ENCODE data around the gene MYL4.
A peak's percentile ranks its signal among the peaks of the same experiment; 100 is the strongest.

MYL4 gene

GRCh38 chr17:47252209-47252608, 43.1 kb downstream of the MYL4 start:
- Histone ChIP-seq H3K27me3 (ENCODE audit: insufficient read depth, poor library complexity, severe bottlenecking) (peaks cover 25% of the 10 kb centered on the region), H3K27ac (replicated peaks) (no peak overlapping the region), H3K4me3 (replicated peaks; ENCODE audit: insufficient read depth, low read length) (no peak overlapping the region)
- no peak for DNase-seq (ENCODE audit: low read depth in 1 of 2, low spot score in 1 of 2)
- TF ChIP-seq POLR2AphosphoS5 (IDR thresholded peaks at IDR 0.05; ENCODE audit: low read depth), result no peak

DNA sequence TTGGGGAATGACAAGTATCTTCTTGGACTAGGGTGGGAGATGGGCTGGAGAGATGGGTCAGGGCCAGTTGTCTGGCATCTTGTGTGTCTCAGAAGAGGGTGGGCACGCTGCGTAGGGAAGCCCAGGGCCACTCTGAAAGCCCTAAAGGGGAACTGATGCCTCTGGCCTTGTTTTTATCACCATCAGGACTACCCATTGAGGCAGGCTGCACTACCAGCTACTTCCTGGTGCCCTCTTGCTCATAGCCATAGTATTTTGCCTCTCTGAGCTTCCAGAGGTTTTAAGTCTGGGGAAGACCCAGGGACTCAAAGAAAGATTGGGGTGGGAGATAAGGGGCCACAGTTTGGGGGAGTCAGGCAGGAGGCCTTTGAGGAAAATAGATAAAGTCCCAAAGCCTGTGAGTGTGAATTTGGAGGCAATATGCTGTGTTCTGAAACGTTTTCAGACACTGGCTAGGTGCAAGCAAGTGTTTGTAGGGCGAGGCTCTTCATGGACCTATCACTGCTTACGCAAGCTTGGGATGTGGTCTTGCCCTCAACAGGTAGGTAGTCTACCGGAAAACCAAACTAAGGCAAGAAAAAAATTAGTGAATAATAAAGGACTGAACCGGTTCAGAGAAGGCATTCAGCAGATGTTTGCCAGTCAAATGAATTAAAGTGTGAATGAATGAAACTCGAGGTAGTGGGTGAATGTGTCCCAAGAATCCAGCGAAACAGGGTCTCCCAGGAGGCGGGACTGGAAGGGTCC, 43.8 kb downstream of the MYL4 start:
- no peak overlapping the region for H3K27ac ChIP-seq (replicated peaks)
- peaks cover 28% of the 10 kb centered on the region for H3K27me3 ChIP-seq (ENCODE audit: insufficient read depth, poor library complexity, severe bottlenecking)
- TF ChIP-seq POLR2AphosphoS5 (IDR thresholded peaks at IDR 0.05; ENCODE audit: low read depth) (no peak), GABPA (IDR thresholded peaks at IDR 0.05; ENCODE audit: low read depth) (no peak), SPI1 (IDR thresholded peaks at IDR 0.05; ENCODE audit: borderline replicate concordance, low read depth) (no peak), REST (IDR thresholded peaks at IDR 0.05; ENCODE audit: insufficient replicate concordance, low read depth) (no peak)
- TF ChIP-seq, protein P1, sequence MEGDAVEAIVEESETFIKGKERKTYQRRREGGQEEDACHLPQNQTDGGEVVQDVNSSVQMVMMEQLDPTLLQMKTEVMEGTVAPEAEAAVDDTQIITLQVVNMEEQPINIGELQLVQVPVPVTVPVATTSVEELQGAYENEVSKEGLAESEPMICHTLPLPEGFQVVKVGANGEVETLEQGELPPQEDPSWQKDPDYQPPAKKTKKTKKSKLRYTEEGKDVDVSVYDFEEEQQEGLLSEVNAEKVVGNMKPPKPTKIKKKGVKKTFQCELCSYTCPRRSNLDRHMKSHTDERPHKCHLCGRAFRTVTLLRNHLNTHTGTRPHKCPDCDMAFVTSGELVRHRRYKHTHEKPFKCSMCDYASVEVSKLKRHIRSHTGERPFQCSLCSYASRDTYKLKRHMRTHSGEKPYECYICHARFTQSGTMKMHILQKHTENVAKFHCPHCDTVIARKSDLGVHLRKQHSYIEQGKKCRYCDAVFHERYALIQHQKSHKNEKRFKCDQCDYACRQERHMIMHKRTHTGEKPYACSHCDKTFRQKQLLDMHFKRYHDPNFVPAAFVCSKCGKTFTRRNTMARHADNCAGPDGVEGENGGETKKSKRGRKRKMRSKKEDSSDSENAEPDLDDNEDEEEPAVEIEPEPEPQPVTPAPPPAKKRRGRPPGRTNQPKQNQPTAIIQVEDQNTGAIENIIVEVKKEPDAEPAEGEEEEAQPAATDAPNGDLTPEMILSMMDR (IDR thresholded peaks at IDR 0.05; ENCODE audit: insufficient read depth, low read length), result no peak
- peak overlapping the region; percentile 63; the same call in 1 of the 2 replicates for H3K4me3 ChIP-seq (replicated peaks; ENCODE audit: insufficient read depth, low read length)
- DNase-seq (ENCODE audit: low read depth in 1 of 2, low spot score in 1 of 2), result no peak

DNA sequence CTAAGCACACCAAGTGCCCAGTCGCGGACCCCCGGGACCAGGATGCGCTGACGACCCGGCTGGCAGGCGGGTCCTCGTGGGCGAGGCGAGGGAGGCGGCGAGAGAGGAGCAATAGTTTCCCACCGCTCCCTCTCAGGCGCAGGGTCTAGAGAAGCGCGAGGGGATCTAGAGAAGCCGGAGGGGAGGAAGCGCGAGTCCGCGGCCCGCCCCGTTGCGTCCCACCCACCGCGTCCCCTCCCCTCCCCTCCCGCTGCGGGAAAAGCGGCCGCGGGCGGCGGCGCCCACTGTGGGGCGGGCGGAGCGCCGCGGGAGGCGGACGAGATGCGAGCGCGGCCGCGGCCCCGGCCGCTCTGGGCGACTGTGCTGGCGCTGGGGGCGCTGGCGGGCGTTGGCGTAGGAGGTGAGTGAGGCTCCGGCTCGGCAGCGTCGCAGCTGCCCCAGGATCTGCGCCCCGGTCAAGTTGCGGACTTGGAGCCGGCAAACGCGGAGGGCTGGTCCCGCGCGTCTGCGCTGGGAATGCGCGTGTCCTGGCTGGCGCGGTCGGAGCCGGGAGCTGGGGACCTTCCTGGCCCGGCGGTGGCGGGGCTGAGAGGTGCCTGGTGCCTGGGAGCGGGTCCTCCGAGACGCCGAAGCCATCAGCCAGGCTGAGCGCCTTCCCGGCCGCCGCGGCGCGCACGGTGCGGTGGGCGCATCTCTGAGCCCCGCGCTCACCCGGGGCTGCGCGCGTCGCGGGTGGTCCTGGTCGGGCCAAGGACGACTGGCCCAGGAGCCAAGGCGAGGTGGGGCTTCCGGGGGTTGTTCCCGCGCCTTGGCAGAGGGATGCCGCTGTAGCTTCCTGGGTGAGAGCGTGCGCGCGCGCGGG, 44.6 kb downstream of the MYL4 start, which contains the start of gene ITGB3:
TSS of gene ITGB3 (plus strand) at position 287 of the 862 bp plus-strand sequence. CDS start at position 322, 35 bp downstream.
- peak; percentile 47 to 54 for DNase-seq (ENCODE audit: low read depth in 1 of 2, low spot score in 1 of 2)
- TF ChIP-seq SPI1 (IDR thresholded peaks at IDR 0.05; ENCODE audit: borderline replicate concordance, low read depth) (no peak), POLR2AphosphoS5 (IDR thresholded peaks at IDR 0.05; ENCODE audit: low read depth) (no peak), GABPA (IDR thresholded peaks at IDR 0.05; ENCODE audit: low read depth) (no peak), REST (IDR thresholded peaks at IDR 0.05; ENCODE audit: insufficient replicate concordance, low read depth) (no peak)
- TF ChIP-seq, protein P1 (IDR thresholded peaks at IDR 0.05; ENCODE audit: insufficient read depth, low read length), result peak; percentile 2
- H3K27me3 ChIP-seq (ENCODE audit: insufficient read depth, poor library complexity, severe bottlenecking), result peaks cover 31% of the 10 kb centered on the region
- no peak within 1 kb of the TSS for H3K27ac ChIP-seq (replicated peaks)
- H3K4me3 ChIP-seq (replicated peaks; ENCODE audit: insufficient read depth, low read length), result peak within 1 kb of the TSS; percentile 63

- TF ChIP-seq GABPA (IDR thresholded peaks at IDR 0.05; ENCODE audit: low read depth), result no peak
- no peak for TF ChIP-seq REST (IDR thresholded peaks at IDR 0.05; ENCODE audit: insufficient replicate concordance, low read depth)
- TF ChIP-seq, protein P1 (IDR thresholded peaks at IDR 0.05; ENCODE audit: insufficient read depth, low read length), result no peak
- TF ChIP-seq POLR2AphosphoS5 (IDR thresholded peaks at IDR 0.05; ENCODE audit: low read depth), result no peak
- no peak for TF ChIP-seq SPI1 (IDR thresholded peaks at IDR 0.05; ENCODE audit: borderline replicate concordance, low read depth)
- Histone ChIP-seq H3K4me3 (replicated peaks; ENCODE audit: insufficient read depth, low read length) (peak overlapping the region; percentile 63), H3K27me3 (ENCODE audit: insufficient read depth, poor library complexity, severe bottlenecking) (peaks cover 31% of the 10 kb centered on the region), H3K27ac (replicated peaks) (no peak overlapping the region)
- DNase-seq (ENCODE audit: low read depth in 1 of 2, low spot score in 1 of 2), result no peak
Measured at GRCh38 chr17:47254403-47254943, 45.3 kb downstream of the MYL4 start.

Data from HL-60 (cell line).